H1 (cell line): ENCODE measurements around the gene IP6K1. TPM values are rescaled to one million over a fixed set of nuclear protein-coding genes. Genes with fewer than 3 reads are reported as not detected.

ENCODE experiments used
- EGR1 ChIP-seq: IDR thresholded peaks from 2 replicates; pipeline ENCODE4 v1.6.1; 2011; ENCODE audit warnings: low read depth, low read length, borderline replicate concordance
- TAF7 ChIP-seq: optimal IDR thresholded peaks from 2 replicates; pipeline ENCODE3; 2011; ENCODE audit warnings: low read depth, mild to moderate bottlenecking, inconsistent platforms, low read length, moderate library complexity, borderline replicate concordance
- polyA plus RNA-seq, 7 experiments: library from polyadenylated mRNA; depleted of rRNA in 3 of 7; stranded (reverse) in 5 of 7; unstranded in 2 of 7; fragments of >200 nt in 5 of 7; fragments of 200-250 nt in 2 of 7; gene quantifications; 1 replicate in 5 of 7; 2 replicates in 1 of 7; 4 replicates in 1 of 7; pipeline versions ENCODE4 v1.2.1 to v1.2.3, GENCODE V29; 2011 to 2013; ENCODE audit warnings: missing spikeins in 2 of 7, mixed read lengths in 2 of 7
- total RNA-seq: library from RNA; stranded (reverse); fragmentation: NEBNext Ultra II Directional; extraction: Animal tissue kit (Norgen Biotek cat#: 25700); gene quantifications from 2 replicates; pipeline ENCODE4 v1.2.1, GENCODE V29; 2021

The IP6K1 gene
- total and polyA plus RNA-seq, 2 of the 8 experiments (the other 6 are each of a cell fraction or from before 2014, with no cell fraction given): 31.5 to 35.2 TPM

DNA sequence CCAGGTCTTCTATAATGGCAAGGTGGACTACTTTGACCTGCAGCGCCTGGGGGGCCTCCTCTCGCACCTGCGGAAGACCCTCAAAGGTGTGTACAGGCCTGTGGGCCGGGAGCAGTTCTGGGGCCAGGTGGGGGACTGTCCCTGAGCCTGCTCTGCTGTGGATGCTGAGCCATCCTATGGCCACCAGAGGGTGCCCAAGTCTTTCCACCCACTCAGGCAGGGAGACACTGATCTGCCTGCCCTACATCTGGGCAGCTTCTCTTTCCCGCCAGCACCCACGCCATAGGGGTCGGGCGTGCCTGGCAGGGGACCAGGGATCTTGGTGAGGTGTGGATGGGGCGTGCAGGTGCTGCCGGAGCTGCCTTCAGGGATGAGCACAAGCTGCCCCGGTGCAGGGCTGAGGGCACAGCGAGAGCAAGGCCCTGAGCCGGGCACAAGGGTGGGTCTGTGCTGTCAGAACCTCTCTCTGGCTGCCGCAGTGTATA is 82.9 kb downstream of the IP6K1 start (continued):
- TF ChIP-seq TAF7 (no peak), EGR1 (peak; percentile 46; the same call in 1 of the 2 replicates)
